HCT116 (cell line): ENCODE data around the gene MYO7B. TPM values are rescaled to one million over a fixed set of nuclear protein-coding genes. Genes with fewer than 3 reads are reported as not detected.

Experiments used
- total RNA-seq: library from RNA; stranded (reverse); gene quantifications from one replicate; pipeline ENCODE4 v1.2.1, GENCODE V29; 2021; ENCODE audit not compliant: unreplicated experiment

MYO7B gene
- total RNA-seq, 1 experiment from 2014 or later = 0.07 TPM

Other genes with a start within 250 kb of the MYO7B start
- gene ERCC3, start 241.5 kb upstream of the MYO7B start, total RNA-seq = 52.7 TPM
- 44.5 TPM for gene MAP3K2, start 147.7 kb upstream of the MYO7B start, total RNA-seq
- not detected for gene PROC, start 117.3 kb upstream of the MYO7B start, total RNA-seq
- 46.6 TPM for gene IWS1, start 9.2 kb upstream of the MYO7B start, total RNA-seq
- not detected for gene GPR17, start 110.5 kb downstream of the MYO7B start, total RNA-seq
- 3.7 TPM for gene LIMS2, start 139.8 kb downstream of the MYO7B start, total RNA-seq
- 3.1 TPM for gene SFT2D3, start 165.8 kb downstream of the MYO7B start, total RNA-seq